Bronchial epithelial cell (primary cell): ENCODE data around the gene WDR91. TPM values are rescaled to one million over a fixed set of nuclear protein-coding genes. Genes with fewer than 3 reads are reported as not detected.

Experiments used
- DNase-seq: peaks from one replicate; pipeline ENCODE4 v3.0.0-alpha.2; 2010; ENCODE audit warnings: low read depth
- FAIRE-seq: peaks from 2 replicates; lab custom pipeline; 2011; peaks lifted over from hg19 to GRCh38; lab: Jason Lieb, UNC
- H3K27me3 ChIP-seq: 2 replicates; pipeline ENCODE4 v1.5.1; 2011; ENCODE audit warnings: low read length; ENCODE audit not compliant: control insufficient read depth, insufficient read depth
- H3K36me3 ChIP-seq: 2 replicates; pipeline ENCODE4 v1.5.1; 2011; ENCODE audit warnings: low read length; ENCODE audit not compliant: control insufficient read depth, insufficient read depth
- H3K4me3 ChIP-seq: 2 replicates; pipeline ENCODE4 v1.5.1; 2011; ENCODE audit warnings: mild to moderate bottlenecking, low read depth, low read length, control low read depth
- CTCF ChIP-seq: IDR thresholded peaks from 2 replicates; pipeline ENCODE4 v1.5.1; 2011; ENCODE audit warnings: mild to moderate bottlenecking, moderate library complexity, low read length, control low read depth, inconsistent platforms; ENCODE audit not compliant: insufficient read depth, severe bottlenecking
- total RNA-seq: library from RNA; depleted of rRNA; stranded (reverse); fragments of >200 nt; gene quantifications from 2 replicates; pipeline ENCODE4 v1.2.1, GENCODE V29; 2014

The WDR91 gene
- total RNA-seq, 1 donor from 2014 or later: 4.7 TPM

DNA sequence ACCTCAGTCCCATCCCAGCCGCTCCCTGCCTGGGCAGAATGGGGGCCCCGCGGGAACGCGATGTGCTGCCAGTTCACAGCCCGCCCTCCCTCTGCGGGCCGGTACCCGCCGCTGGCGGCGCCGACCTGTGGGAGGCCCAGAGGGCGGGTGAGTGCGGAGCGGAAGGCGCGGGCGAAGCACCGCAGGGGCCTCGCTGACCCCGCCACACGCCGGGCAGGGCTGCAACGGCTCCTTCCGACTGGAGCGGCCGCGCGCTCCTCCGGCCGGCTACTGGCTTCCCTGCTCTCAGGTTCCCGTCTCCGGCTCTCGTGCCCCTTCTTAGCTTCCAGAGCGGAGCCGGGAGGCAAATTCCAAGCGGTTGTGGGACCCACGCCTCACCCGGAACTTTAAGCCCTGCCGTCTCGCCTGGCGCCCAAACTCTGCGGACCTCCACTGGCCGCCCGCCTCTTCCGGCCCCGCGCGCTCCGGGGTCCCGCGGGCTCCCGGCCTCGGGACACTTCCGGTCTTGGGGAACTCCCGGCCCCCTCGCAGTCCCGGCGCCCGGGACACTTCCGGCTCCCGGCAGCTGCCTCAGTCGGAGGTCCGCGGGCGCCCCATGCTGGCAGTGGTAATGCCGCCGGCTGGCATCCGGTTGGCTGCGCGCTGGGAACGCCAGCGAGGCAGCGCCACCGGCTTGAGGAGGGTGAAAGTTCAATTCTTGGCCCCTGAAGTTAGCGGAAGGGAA, 40.9 kb downstream of the WDR91 start, which contains the start of gene CYREN:
Gene CYREN (minus strand): TSS at position 434 of the 724 bp plus-strand sequence. CDS start 1,785 bp downstream, outside the sequence.
- Histone ChIP-seq H3K36me3 (peaks cover 18% of the 10 kb centered on the region), H3K4me3 (peak within 1 kb of the TSS; percentile 77), H3K27me3 (no peaks in the 10 kb centered on the region)
- DNase-seq (peak; percentile 72), FAIRE-seq (no peak)
- TF ChIP-seq CTCF: peak; percentile 72

DNA sequence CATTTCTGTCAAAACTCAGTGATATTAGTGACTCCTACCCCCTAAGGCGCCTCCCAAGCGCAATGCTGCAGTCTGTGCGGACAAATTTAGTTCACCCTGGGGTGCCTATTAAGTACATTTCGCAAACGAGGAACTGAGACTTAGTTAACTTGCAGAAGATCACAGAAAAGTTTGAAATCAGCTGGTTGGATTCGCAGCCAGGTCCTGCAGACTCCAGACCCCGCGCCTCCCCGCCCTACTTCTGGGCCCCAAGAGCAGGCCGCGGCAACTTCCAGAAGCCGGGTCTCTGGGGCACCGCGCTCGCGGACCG, 41.4 kb downstream of the WDR91 start:
- DNase-seq (no peak), FAIRE-seq (no peak)
- TF ChIP-seq CTCF: no peak
- Histone ChIP-seq H3K27me3 (no peaks in the 10 kb centered on the region), H3K4me3 (peak overlapping the region; percentile 77), H3K36me3 (peaks cover 18% of the 10 kb centered on the region)

DNA sequence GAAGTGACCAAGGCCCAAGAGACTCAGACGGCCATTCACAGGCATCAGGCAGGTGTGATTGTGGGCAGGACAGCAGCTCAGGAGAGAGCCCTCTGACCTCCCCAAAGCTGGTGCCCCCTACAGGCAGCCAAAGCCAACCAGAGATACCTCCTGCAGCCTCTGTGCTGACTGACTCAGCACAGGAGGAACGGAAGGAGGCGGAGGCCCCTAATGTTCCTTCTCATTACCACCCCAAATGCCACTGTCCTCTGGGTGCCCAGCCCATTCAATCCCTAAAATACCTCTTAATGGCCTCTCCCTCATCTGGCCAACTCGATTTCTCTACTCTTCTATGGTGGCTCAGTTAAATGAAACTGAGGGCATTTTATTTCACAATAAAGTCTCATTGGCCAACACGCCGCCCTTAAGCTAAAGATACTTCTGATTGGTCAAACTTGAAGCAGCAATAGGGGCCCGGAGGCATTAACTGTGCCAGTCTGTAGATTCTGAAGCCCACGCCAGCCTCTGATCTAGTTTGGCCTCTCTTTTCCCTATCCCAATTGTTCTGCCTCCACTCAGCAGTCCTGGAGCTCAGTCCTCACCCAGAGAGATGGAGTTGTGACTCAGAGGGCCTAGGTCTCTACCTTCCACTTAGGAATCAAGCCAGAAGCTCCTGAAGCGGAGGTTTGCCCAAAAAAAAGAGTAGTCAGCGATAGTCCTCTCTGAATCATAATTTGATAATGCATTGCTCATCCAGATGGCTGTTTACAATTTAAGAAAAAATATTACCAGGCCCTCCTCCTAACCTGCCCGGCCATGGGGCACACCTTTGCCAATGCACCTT, 42.0 kb downstream of the WDR91 start:
- TF ChIP-seq CTCF: peak; percentile 62
- Histone ChIP-seq H3K36me3 (peaks cover 18% of the 10 kb centered on the region), H3K4me3 (peak overlapping the region; percentile 77), H3K27me3 (no peaks in the 10 kb centered on the region)
- FAIRE-seq: no peak
- peak; percentile 96 for DNase-seq

GRCh38 chr7:135168489-135169140, 42.7 kb downstream of the WDR91 start:
- Histone ChIP-seq H3K27me3 (no peaks in the 10 kb centered on the region), H3K36me3 (peaks cover 18% of the 10 kb centered on the region), H3K4me3 (no peak overlapping the region)
- no peak for TF ChIP-seq CTCF
- FAIRE-seq: no peak
- DNase-seq: no peak

GRCh38 chr7:135168001-135168400, 43.3 kb downstream of the WDR91 start:
- DNase-seq: no peak
- no peak for TF ChIP-seq CTCF
- H3K4me3 ChIP-seq: no peak overlapping the region
- peaks cover 18% of the 10 kb centered on the region for H3K36me3 ChIP-seq
- FAIRE-seq: no peak
- H3K27me3 ChIP-seq: no peaks in the 10 kb centered on the region
